ENCODE measurements around the gene GDAP2. TPM values are rescaled to one million over a fixed set of nuclear protein-coding genes. Genes with fewer than 3 reads are reported as not detected.
"Not testable (repeated sequence)": the region's sequence is repeated elsewhere in the genome, so short reads cannot be mapped to it uniquely, and the experiment has no call there.

GDAP2 gene
- total RNA-seq, 1 donor from 2014 or later: 18.9 TPM

DNA sequence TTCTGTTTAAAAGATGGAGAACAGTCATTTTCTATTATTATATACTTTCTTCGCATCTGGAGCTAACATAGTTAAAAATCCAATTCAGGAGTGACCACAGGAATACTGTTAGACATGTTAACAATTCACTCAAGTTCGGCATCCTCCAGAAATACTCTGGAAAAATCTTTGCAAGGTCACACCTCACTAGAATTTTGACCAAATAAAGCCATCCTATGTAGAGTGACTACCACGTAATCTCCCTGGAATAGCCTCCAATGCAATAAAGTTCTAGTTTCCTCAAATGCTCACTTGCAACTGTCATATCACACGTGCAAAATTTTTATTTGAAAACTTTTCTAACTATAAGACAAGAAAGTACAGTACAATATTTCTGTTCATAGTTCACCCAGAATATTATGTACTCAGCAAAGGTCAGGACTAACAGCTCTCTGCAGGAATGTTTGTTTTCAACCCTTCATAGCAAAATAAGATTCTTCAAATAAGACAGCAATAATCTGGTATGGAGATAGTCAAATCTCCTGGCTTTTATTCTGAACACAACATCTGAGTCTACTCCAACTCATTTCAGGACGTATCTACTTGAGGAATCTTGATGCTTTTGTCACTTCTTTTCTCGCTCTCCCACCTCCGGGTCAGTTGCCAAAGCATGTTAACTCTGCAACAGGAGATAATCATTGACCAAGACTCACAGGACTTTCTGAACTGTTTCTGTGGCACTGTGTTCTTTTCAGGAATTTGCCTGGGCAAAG is 82.6 kb downstream of the GDAP2 start:
- Histone ChIP-seq H3K27me3 (ENCODE audit: control insufficient read depth, insufficient read depth, low read length) (no peaks in the 10 kb centered on the region), H3K4me3 (ENCODE audit: low read depth, low read length) (no peak overlapping the region), H3K36me3 (ENCODE audit: control insufficient read depth, insufficient read depth, low read length) (no peaks in the 10 kb centered on the region)
- no peak for TF ChIP-seq CTCF (IDR thresholded peaks at IDR 0.05; ENCODE audit: insufficient read depth, low read length, poor library complexity, severe bottlenecking)
- no peak for DNase-seq (ENCODE audit: low read depth)

DNA sequence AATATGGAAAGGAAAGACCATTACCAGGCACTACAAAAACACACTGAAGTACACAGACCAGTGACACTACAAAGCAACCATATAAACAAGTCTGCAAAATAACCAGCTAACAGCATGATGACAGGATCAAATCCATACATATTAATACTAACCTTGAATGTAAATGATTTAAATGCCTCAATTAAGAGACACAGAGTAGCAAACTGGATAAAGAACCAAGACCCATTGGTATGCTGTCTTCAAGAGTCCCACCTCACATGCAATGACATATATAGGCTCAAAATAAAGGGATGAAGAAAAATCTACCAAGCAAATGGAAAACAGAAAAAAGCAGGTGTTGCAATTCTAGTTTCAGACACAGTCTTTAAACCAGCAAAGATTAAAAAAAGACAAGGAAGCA is 84.9 kb downstream of the GDAP2 start:
- not testable (repeated sequence) for H3K36me3 ChIP-seq (ENCODE audit: control insufficient read depth, insufficient read depth, low read length); DNase-seq (ENCODE audit: low read depth); H3K4me3 ChIP-seq (ENCODE audit: low read depth, low read length); H3K27me3 ChIP-seq (ENCODE audit: control insufficient read depth, insufficient read depth, low read length)

DNA sequence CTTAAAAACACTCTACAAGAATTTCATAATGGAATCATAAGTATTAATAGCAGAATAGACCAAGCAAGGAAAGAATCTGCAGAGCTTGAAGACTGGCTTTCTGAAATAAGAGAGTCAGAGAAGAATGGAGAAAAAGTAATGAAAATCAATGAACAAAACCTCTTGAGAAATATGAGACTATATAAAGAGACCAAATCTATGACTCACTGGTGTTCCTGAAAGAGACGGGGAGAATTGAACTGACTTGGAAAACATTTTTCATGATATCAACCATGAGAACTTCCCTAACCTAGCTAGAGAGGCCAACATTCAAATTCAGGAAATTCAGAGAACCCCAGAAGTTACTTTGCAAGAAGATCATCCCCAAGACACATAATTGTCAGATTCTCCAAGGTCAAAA is 85.6 kb downstream of the GDAP2 start:
- Histone ChIP-seq H3K36me3 (ENCODE audit: control insufficient read depth, insufficient read depth, low read length) (no peaks in the 10 kb centered on the region), H3K27me3 (ENCODE audit: control insufficient read depth, insufficient read depth, low read length) (no peaks in the 10 kb centered on the region), H3K4me3 (ENCODE audit: low read depth, low read length) (no peak overlapping the region)
- TF ChIP-seq CTCF (IDR thresholded peaks at IDR 0.05; ENCODE audit: insufficient read depth, low read length, poor library complexity, severe bottlenecking): no peak
- DNase-seq (ENCODE audit: low read depth): no peak

DNA sequence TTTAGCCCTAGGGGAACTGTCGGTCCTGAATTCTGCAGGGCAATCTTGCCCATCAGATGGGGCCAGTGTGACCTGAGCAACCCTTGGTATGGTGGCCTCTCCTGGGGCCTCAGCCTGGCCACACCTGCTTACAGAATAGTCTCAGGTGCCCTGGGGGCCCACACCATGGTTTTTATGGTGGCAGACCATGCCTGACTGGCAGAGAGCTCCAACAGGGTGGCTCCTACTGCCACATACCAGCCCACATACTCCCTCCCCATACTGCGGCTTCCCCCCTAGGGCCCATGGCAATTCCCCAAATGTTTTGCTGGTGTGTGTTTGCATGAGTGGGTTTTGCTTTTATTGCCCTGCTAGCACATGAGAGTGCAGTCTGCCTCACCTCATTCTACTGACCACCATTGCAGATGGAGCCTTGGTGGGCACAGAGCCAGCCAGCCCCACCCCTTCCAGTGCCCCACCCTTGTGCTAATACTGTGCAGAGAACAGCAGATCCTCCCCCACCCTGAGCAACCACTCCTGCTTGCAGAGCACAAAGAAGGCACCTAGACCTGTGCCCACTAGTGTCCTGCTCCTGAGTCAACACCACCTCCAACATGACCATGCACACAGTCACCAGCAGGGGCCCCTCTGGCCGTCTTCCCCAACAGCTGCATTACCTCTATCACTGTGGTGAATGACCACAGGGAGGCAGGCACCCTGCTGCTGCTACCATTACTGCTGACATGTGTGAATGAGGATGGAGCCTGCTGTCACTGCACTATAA is 86.8 kb downstream of the GDAP2 start:
- Histone ChIP-seq H3K4me3 (ENCODE audit: low read depth, low read length) (no peak overlapping the region), H3K36me3 (ENCODE audit: control insufficient read depth, insufficient read depth, low read length) (no peaks in the 10 kb centered on the region), H3K27me3 (ENCODE audit: control insufficient read depth, insufficient read depth, low read length) (no peaks in the 10 kb centered on the region)
- no peak for DNase-seq (ENCODE audit: low read depth)
- TF ChIP-seq CTCF (IDR thresholded peaks at IDR 0.05; ENCODE audit: insufficient read depth, low read length, poor library complexity, severe bottlenecking): no peak

DNA sequence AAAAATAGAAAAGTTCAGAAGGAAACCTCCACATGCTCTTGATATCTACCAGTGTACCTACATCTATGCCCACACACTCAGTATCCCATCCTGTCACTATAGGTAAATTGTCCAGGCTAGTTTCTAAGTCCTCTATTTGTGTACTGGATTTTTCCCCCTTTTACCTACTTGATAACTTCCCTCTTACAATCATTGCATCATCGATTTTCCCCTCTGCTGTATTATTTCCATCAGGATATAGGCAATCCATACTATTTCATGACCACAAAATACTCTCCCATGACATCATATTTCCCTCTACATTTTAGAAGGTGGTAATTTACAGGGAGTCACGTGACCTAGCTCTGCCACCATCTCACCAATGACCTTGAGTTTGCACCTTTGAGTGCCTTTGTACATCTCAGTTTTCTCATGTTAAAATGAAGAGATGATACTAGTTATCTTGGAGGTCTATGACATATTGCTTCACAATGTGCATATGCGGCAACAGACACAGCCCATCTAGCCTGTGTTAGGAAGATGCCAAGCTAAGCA is 88.2 kb downstream of the GDAP2 start:
- H3K27me3 ChIP-seq (ENCODE audit: control insufficient read depth, insufficient read depth, low read length): no peaks in the 10 kb centered on the region
- no peaks in the 10 kb centered on the region for H3K36me3 ChIP-seq (ENCODE audit: control insufficient read depth, insufficient read depth, low read length)
- no peak for TF ChIP-seq CTCF (IDR thresholded peaks at IDR 0.05; ENCODE audit: insufficient read depth, low read length, poor library complexity, severe bottlenecking)
- DNase-seq (ENCODE audit: low read depth): no peak
- H3K4me3 ChIP-seq (ENCODE audit: low read depth, low read length): no peak overlapping the region

GRCh38 chr1:117838911-117839310 is 90.5 kb downstream of the GDAP2 start:
- H3K4me3 ChIP-seq (ENCODE audit: low read depth, low read length): no peak overlapping the region
- DNase-seq (ENCODE audit: low read depth): no peak
- no peak for TF ChIP-seq CTCF (IDR thresholded peaks at IDR 0.05; ENCODE audit: insufficient read depth, low read length, poor library complexity, severe bottlenecking)
- H3K27me3 ChIP-seq (ENCODE audit: control insufficient read depth, insufficient read depth, low read length): no peaks in the 10 kb centered on the region
- no peaks in the 10 kb centered on the region for H3K36me3 ChIP-seq (ENCODE audit: control insufficient read depth, insufficient read depth, low read length)

Data from kidney epithelial cell (primary cell).